GM19372 (cell line): ENCODE results near the gene NRSN1.
"Not testable (repeated sequence)": the region's sequence is repeated elsewhere in the genome, so short reads cannot be mapped to it uniquely, and the experiment has no call there.

Experiments used
- ATAC-seq: cut with Tn5 transposase; IDR thresholded peaks from one replicate; pipeline ENCODE4 v1.9.1; 2021; ENCODE audit warnings: mild to moderate bottlenecking, low read depth, moderate library complexity; ENCODE audit not compliant: unreplicated experiment

NRSN1 gene

DNA sequence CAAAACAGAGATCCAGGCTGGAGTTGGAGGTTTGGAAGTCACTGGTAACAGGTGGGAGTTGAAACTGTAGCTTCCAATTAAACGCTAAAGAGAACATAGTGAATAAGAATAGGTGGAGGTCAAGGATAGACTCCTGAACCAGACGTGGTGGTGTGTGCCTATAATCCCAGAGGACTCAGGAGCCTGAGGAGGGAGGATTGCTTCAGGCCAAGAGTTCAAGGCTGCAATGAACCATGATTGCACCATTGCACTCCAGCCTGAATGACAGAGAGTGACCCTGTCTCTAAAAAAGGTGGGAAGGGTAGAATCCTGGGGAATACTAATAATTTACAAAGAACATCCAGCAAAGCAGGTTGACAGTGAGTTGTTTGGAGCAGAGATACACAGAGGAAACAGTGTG, 13.6 kb downstream of the NRSN1 start:
- no peak for ATAC-seq

DNA sequence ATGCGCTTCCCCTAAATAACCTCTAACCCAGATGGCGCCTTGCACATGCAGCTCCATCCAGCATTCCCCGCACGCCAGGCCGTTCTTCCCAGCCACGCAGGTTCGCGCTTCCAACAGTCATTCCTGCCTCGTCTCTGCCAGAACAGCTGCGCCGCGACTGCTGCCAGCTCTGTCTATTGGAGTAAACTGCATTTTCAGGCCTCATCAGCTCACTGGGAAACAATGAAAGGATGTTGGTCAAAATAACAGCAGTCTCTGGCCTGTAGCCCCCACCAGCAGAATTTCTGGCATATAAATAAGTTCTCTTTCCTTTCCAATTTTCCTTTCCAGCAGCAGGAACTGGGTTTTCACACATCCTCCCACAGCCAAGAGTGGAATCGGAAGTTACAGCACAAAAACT, 14.6 kb downstream of the NRSN1 start:
- ATAC-seq: no peak

- not testable (repeated sequence) for ATAC-seq
These were observed 16.7 kb downstream of the NRSN1 start for GRCh38 chr6:24142733-24143132.

- ATAC-seq: no peak
These were observed 19.7 kb downstream of the NRSN1 start for GRCh38 chr6:24145690-24146131.

DNA sequence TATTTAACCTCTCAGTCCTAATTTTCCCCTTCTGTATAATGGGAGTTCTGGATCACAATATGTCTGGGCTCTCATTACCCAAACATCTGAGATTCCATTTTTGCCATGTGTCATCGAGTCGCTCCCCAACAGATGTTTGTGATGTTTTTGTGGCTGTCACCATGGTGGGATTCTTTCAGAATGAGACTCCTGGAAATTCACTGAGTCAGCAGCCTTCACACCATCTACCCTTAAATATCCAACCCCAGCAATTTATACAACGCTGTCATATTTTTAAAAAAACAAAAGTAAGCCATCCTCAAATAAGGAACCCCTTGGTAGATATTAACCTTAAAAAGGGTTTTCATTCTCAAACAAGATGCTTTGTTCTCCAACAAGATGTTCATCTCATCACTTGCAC, 20.9 kb downstream of the NRSN1 start:
- ATAC-seq: no peak

GRCh38 chr6:24147511-24148153, 21.6 kb downstream of the NRSN1 start:
- no peak for ATAC-seq

DNA sequence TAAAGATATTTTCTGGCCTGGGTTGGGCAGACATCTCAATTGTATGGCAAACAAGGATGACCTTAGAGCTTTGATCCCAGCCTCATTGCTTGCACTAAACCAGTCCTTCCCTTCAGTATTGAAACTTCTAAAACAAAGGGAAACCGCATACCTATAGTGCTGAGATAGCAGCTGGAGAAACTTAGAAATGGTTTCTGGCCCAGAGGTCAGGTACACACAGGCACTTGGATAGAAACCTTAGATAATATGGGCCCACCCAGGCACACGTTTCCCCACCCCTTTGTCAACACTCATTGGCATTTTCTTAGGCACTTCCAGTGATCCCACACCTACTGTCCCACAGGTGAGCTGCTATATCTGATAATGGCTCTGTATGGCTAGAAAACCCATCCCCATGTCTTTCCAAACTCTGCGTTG, 22.1 kb downstream of the NRSN1 start:
- no peak for ATAC-seq

GRCh38 chr6:24148684-24149083, 22.7 kb downstream of the NRSN1 start:
- no peak for ATAC-seq

DNA sequence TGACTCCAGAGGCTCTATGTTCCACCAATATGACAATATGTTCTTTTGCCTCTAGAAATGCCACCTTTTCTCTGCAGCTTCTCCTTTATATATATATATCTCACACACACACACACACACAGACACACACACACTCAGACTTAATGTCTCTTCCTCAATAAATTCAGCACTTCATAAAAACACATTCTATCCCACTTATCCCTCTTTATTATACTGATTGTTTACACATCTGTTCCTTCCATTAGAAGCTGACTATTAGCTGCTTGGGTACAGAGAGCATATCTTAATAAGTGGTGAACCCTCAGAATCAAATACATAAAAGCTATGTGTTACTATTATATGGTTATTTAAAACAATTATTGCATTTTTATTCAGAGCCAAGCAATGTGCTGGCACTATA, 23.3 kb downstream of the NRSN1 start:
- no peak for ATAC-seq

DNA sequence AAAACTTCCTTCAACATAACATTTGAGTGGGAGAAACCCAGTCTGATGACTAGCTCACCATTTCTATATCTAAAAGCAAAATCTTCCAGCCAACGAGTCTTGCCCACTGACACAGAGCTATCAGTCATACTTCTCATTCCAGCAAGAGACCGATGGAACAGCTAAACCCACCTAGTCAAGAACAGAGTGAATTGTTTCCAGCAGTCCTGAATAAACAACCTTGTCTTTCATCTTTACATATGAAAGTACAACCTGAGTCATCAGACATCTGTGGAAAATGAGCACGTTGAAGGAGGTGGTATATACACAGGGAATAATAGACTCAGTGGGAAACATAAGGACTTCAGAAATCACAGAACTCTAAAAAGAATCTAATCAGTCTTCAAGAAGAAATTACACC, 23.8 kb downstream of the NRSN1 start:
- ATAC-seq: no peak

DNA sequence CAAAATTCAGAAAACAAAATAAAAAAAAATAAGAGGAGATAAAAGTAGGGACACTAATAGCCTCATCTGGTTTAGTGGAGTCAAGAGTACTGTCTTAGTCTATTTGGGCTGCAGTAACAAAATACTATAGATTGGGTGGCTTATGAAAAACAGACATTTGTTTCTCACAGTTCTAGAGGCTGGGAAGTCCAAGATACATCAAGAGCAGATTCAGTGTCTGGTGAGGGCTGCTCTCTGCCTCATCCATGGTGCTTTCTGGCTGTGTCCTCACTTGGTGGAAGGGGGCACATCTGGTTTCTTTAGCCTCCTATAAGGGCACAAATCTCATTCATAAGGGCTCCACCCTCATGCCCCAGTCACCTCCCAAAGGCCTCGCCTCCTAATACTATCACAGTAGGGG, 26.0 kb downstream of the NRSN1 start:
- ATAC-seq: no peak

DNA sequence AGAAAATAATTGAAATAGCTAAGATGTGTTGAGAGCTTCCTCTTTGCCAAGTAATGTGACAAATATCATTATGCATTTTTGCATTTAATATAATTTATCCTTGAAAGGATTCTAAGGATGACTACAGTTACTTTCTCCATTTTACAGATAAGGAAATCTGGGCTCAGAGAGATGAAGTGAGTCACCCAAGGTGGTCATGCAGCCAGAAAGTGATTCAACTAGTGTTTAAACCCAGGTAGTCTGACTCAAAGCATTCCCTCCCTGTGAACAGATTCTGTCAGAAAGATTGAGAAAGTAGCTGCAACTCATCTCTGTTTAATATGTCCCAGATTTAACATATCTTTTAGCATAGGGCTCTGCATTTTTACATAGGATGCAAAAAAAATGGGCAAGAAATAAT, 28.1 kb downstream of the NRSN1 start:
- ATAC-seq: no peak

DNA sequence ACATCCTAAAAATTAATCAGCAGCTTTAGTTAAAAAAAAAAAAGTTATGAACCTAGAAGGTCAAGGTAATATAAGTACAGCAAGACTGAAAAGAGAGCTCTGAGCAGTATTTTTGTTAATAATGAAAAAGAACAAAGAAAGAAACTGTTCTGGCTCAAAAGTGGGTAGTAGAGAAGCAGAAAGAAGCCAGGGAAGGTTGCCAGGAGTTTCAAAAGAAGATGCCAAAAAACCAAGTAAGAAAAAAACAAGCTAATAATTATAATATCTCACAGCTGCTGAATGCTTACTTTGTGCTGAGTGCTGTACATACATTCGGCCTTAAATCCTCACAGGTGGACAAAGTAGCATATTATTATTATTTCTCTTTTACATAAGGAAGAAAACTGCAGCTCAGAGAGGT, 31.9 kb downstream of the NRSN1 start:
- no peak for ATAC-seq

DNA sequence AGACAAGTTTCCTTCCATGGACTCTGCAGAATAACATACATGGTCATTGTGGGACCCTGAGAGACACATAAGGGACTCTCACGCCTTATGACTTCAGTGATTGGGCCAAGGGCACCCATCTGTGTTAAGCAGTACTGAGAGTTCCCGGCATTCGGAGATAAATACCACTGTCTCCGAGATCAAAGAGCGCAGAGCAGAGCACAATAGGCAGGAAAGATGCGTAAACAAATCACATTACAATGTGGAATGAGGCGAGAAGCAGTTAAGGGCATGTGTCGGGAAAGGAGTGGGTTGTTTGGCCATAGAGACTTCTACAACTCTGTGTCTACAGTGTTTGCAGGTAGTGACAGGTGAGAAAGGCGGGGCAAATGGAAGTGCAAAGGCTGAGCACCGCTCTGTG, 57.6 kb downstream of the NRSN1 start:
- no peak for ATAC-seq

- ATAC-seq: no peak
These were observed 60.3 kb downstream of the NRSN1 start for GRCh38 chr6:24186349-24186748.

- ATAC-seq: no peak
These were observed 62.1 kb downstream of the NRSN1 start for GRCh38 chr6:24187965-24188577.

GRCh38 chr6:24188578-24189080, 62.6 kb downstream of the NRSN1 start:
- ATAC-seq: no peak

- ATAC-seq: no peak
These were observed 65.3 kb downstream of the NRSN1 start for GRCh38 chr6:24191346-24191745.

GRCh38 chr6:24193364-24193763, 67.3 kb downstream of the NRSN1 start:
- ATAC-seq: no peak

GRCh38 chr6:24194978-24195700, 69.1 kb downstream of the NRSN1 start:
- ATAC-seq: no peak

GRCh38 chr6:24195836-24196597, 70.0 kb downstream of the NRSN1 start:
- ATAC-seq: no peak
